Thymus (tissue), 11 donors: ENCODE data around the gene KLHDC4. TPM values are rescaled to one million over a fixed set of nuclear protein-coding genes. Genes with fewer than 3 reads are reported as not detected.
"Not testable (repeated sequence)": the region's sequence is repeated elsewhere in the genome, so short reads cannot be mapped to it uniquely, and the experiment has no call there.

ENCODE experiments used
- DNase-seq, 9 donors: peaks; one replicate each; pipeline ENCODE4 v3.0.0-alpha.2; 2013; ENCODE audit warnings: low spot score in 9 of 9, low read depth in 6 of 9, missing footprints in 1 of 9
- H3K27ac ChIP-seq, 2 donors: one replicate each; pipeline ENCODE4 v1.5.1; 2013; ENCODE audit warnings: control low read depth in 1 of 2, low read depth in 1 of 2, low read length in 1 of 2, mild to moderate bottlenecking in 1 of 2, moderate library complexity in 1 of 2
- H3K27me3 ChIP-seq, 2 donors: one replicate each; pipeline ENCODE4 v1.5.1; 2013; ENCODE audit warnings: low read length in 1 of 2; ENCODE audit not compliant: control insufficient read depth in 2 of 2, insufficient read depth in 1 of 2
- H3K36me3 ChIP-seq, 2 donors: one replicate each; pipeline ENCODE4 v1.5.1; 2013; ENCODE audit warnings: low read length in 1 of 2, mild to moderate bottlenecking in 1 of 2, moderate library complexity in 1 of 2; ENCODE audit not compliant: control insufficient read depth in 2 of 2, insufficient read depth in 2 of 2
- H3K4me1 ChIP-seq, 2 donors: one replicate each; pipeline ENCODE4 v1.5.1; 2013; ENCODE audit warnings: low read length in 2 of 2; ENCODE audit not compliant: control insufficient read depth in 2 of 2, insufficient read depth in 2 of 2
- H3K4me3 ChIP-seq, 2 donors: one replicate each; pipeline ENCODE4 v1.5.1; 2013; ENCODE audit warnings: low read length in 2 of 2, control low read depth in 1 of 2, mild to moderate bottlenecking in 1 of 2
- H3K9me3 ChIP-seq, 2 donors: one replicate each; pipeline ENCODE4 v1.5.1; 2013; ENCODE audit warnings: low read length in 1 of 2, mild to moderate bottlenecking in 1 of 2; ENCODE audit not compliant: control insufficient read depth in 2 of 2, insufficient read depth in 1 of 2
- WGBS: extraction: QIAGEN DNeasy Blood & Tissue Kit; methylation state at CpG from one replicate; pipeline ENCODE4 v1.1.7; 2013; 5-methylcytosine and 5-hydroxymethylcytosine counted together
- polyA plus RNA-seq: library from polyadenylated mRNA; stranded (reverse); fragments of 200-250 nt; gene quantifications from one replicate; pipeline ENCODE4 v1.2.3, GENCODE V29; 2013
- total RNA-seq: library from RNA; stranded (reverse); fragments of 120-200 nt; gene quantifications from one replicate; pipeline ENCODE4 v1.2.4, GENCODE V29; 2013
- donor health status: healthy.

KLHDC4 gene
- total and polyA plus RNA-seq, 2 donors: 30.0 to 58.3 TPM

GRCh38 chr16:87681981-87682570, 83.7 kb downstream of the KLHDC4 start:
- Histone ChIP-seq H3K27ac (no peak overlapping the region), H3K4me3 (no peak overlapping the region), H3K9me3 (no peaks in the 10 kb centered on the region), H3K27me3 (peaks cover 0 to 9% of the 10 kb centered on the region in 2 donors), H3K4me1 (peaks cover 0 to 8% of the 10 kb centered on the region in 2 donors), H3K36me3 (no peaks in the 10 kb centered on the region)
- DNase-seq: no peak
- WGBS: 53% methylated on average over 9 of the region's 9 CpGs

GRCh38 chr16:87681051-87681602, 84.7 kb downstream of the KLHDC4 start:
- not testable (repeated sequence) for H3K36me3 ChIP-seq, H3K4me3 ChIP-seq, H3K27me3 ChIP-seq, H3K9me3 ChIP-seq, DNase-seq, H3K27ac ChIP-seq, H3K4me1 ChIP-seq
- 97% methylated on average over 60 of the region's 60 CpGs for WGBS

DNA sequence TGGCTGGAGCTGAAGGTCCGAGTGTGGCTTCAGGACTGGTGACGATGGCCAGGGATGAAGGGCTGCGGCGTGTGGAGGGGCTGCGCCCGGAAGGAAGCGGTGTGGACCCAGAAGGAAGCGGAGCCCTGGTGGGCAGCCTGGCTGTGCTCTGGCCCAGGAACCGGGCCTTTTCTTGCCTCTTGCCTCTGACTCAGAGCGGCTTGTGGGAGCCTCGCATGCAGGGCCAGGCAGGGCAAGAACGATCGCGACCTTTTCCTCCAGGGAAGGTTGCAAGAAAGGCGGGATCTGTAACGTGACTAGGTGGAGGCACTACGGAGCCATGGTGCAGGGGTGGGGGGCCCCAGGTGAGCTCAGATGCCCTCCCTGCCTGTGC, 85.5 kb downstream of the KLHDC4 start:
- WGBS: 95% methylated on average over 17 of the region's 17 CpGs

DNA sequence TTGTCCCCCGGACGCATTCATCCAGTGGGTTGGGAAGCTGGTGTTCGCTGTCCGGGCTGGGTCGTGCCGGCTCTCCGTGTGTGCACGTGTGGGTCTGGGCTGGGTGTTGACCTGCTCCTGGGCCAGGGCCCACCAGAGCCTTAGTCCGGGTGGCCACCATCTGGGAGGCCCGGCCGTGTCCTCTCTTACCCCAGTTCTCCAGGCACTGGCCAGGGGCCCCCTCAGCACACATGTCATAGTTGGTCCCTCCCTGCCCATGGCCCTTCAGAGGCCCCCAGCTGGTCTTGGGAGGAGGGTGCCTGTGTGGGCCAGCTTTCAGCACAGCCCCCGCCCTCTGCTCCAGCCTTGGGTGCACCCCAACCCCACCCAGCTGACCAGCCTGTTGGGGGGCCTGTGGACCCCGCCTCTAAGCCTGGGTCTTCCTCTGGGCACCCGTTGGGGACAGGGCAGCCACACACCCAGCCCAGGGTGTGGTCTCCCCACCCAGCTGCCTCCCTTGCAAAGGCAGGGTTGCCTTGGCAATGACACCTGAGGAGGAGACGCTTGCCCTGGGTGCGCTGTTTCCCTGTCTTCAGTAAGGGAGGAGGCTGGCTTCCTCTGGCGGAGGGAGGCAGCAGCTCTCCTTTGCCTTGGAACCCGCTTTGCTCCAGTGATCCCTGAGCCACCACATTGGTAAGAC, 86.1 kb downstream of the KLHDC4 start:
- Histone ChIP-seq H3K27ac (no peak overlapping the region), H3K9me3 (no peaks in the 10 kb centered on the region), H3K36me3 (no peaks in the 10 kb centered on the region), H3K4me1 (peaks cover 0 to 12% of the 10 kb centered on the region in 2 donors), H3K4me3 (no peak overlapping the region), H3K27me3 (peaks cover 0 to 4% of the 10 kb centered on the region in 2 donors)
- WGBS: 93% methylated on average over 18 of the region's 18 CpGs
- no peak for DNase-seq

More for the DNA sequence above, 85.5 kb downstream of the KLHDC4 start:
- peaks cover 0 to 10% of the 10 kb centered on the region in 2 donors for H3K4me1 ChIP-seq
- no peaks in the 10 kb centered on the region for H3K9me3 ChIP-seq
- H3K27ac ChIP-seq: no peak overlapping the region
- no peak overlapping the region for H3K4me3 ChIP-seq
- H3K27me3 ChIP-seq: peaks cover 0 to 6% of the 10 kb centered on the region in 2 donors
- DNase-seq: no peak
- H3K36me3 ChIP-seq: no peaks in the 10 kb centered on the region

GRCh38 chr16:87678618-87679017, 87.2 kb downstream of the KLHDC4 start:
- H3K36me3 ChIP-seq: no peaks in the 10 kb centered on the region
- peaks cover 0 to 4% of the 10 kb centered on the region in 2 donors for H3K27me3 ChIP-seq
- DNase-seq: no peak
- H3K4me1 ChIP-seq: peaks cover 0 to 12% of the 10 kb centered on the region in 2 donors
- H3K4me3 ChIP-seq: no peak overlapping the region
- WGBS: 82% methylated on average over 14 of the region's 14 CpGs
- H3K27ac ChIP-seq: no peak overlapping the region
- H3K9me3 ChIP-seq: no peaks in the 10 kb centered on the region

DNA sequence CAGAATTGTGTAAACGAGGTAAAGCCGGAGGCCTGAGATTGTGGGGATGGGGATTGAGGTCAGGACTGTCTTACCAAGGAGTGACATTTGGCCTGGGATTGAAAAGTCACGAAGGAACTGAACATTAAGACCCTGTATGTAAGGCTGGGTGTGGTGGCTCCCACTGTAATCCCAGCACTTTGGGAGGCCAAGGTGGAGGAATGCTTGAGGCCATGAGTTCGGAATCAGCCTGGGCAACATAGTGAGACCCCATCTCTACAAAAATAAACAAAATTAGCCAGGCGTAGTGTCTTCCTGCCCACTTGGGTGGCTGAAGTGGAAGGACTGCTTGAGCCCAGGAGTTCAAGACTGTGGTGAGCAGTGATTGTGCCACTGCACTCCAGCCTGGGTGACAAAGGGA, 88.0 kb downstream of the KLHDC4 start:
- 95% methylated on average over 5 of the region's 5 CpGs for WGBS
- H3K4me1 ChIP-seq: peaks cover 0 to 12% of the 10 kb centered on the region in 2 donors
- H3K27me3 ChIP-seq: peaks cover 0 to 2% of the 10 kb centered on the region in 2 donors
- no peaks in the 10 kb centered on the region for H3K36me3 ChIP-seq
- H3K27ac ChIP-seq: no peak overlapping the region
- no peaks in the 10 kb centered on the region for H3K9me3 ChIP-seq
- no peak overlapping the region for H3K4me3 ChIP-seq
- no peak for DNase-seq

DNA sequence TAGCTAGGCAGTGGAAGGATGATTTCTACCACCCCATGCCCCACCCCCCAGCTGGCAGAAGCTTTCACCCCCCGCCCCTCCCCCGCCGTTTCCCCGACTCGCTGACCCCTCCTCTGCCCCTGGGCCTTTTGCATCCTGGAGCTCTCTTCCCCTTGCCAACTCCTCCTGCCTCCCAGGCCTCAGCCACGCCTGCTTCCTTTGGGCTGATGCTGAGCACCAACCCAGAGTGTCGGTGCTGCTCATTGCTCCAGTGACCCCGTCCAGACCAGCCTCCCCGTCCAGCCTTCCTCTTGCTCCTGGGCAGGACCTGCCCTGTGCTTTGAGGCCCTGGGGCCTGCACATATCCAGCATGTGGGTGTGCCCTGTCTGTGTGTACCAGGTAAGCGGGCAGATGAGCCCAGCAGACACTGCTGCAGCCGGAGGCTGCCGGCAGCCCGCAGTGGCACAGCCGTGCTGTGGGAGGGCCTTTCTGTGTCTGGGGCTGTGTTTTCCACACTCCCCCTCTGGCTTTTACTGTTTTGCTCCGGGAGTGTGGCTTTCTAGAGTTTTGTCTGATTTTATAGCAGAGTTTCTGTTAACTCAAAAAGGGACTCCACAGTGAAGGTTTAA, 90.6 kb downstream of the KLHDC4 start:
- peaks cover 0 to 4% of the 10 kb centered on the region in 2 donors for H3K4me1 ChIP-seq
- no peak for DNase-seq
- H3K27ac ChIP-seq: no peak overlapping the region
- peaks cover 0 to 2% of the 10 kb centered on the region in 2 donors for H3K9me3 ChIP-seq
- WGBS: 77% methylated on average over 15 of the region's 15 CpGs
- H3K36me3 ChIP-seq: no peaks in the 10 kb centered on the region
- H3K27me3 ChIP-seq: peaks cover 0 to 15% of the 10 kb centered on the region in 2 donors
- H3K4me3 ChIP-seq: no peak overlapping the region

- Histone ChIP-seq H3K9me3 (peaks cover 0 to 2% of the 10 kb centered on the region in 2 donors), H3K36me3 (no peaks in the 10 kb centered on the region), H3K27ac (no peak overlapping the region), H3K4me3 (no peak overlapping the region), H3K27me3 (peaks cover 0 to 14% of the 10 kb centered on the region in 2 donors), H3K4me1 (peaks cover 0 to 4% of the 10 kb centered on the region in 2 donors)
- 67% methylated on average over 5 of the region's 5 CpGs for WGBS
- DNase-seq: no peak
Observed at GRCh38 chr16:87674419-87674818, 91.4 kb downstream of the KLHDC4 start.

- 92% methylated on average over 20 of the region's 20 CpGs for WGBS
- peaks cover 0 to 16% of the 10 kb centered on the region in 2 donors for H3K27me3 ChIP-seq
- H3K4me1 ChIP-seq: peaks cover 0 to 4% of the 10 kb centered on the region in 2 donors
- peaks cover 0 to 2% of the 10 kb centered on the region in 2 donors for H3K9me3 ChIP-seq
- no peak overlapping the region for H3K4me3 ChIP-seq
- no peak for DNase-seq
- no peak overlapping the region for H3K27ac ChIP-seq
- H3K36me3 ChIP-seq: no peaks in the 10 kb centered on the region
Observed at GRCh38 chr16:87671715-87672270, 94.0 kb downstream of the KLHDC4 start.
